HG03439 (cell line): ENCODE data around the gene RNF114.
"Not testable (repeated sequence)": the region's sequence is repeated elsewhere in the genome, so short reads cannot be mapped to it uniquely, and the experiment has no call there.

Source experiments
- ATAC-seq: cut with Tn5 transposase; IDR thresholded peaks from one replicate; pipeline ENCODE4 v1.9.1; 2021; ENCODE audit warnings: mild to moderate bottlenecking, moderate library complexity; ENCODE audit not compliant: unreplicated experiment

Gene RNF114

DNA sequence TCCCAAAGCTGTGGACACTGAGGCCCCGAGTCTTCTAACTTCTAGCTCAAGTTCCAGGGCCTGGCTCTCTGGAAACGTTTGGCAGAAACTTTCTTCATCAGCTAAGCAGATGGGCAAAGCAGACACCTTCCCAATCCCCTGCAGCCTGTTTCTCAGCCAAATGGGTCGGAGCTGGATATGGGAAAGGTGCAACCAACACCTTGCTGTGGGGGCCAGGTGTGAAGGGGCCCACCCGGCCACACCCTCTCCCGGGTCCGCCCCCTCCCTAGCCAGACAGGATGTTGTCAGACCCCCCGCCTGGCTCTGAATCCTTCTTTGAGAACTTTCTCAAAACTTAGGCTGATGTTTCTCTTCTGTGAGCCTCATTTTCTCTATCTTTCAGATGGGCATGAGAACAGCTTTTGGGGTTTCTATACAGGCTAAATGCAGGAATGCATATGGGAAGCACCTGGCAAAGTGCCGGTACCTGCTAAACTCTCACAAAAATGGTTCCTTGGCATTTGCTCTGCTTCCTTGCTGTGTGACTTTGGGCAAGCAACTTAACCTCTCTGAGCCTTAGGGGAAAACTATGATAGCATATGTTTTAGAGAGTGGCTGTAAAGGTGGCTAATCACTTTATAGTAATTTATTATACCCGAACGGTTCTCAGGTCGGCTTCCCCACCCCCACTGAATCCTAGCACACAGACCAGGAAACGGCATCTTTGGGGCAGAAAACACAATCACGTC, 48.4 kb downstream of the RNF114 start:
- no peak for ATAC-seq

DNA sequence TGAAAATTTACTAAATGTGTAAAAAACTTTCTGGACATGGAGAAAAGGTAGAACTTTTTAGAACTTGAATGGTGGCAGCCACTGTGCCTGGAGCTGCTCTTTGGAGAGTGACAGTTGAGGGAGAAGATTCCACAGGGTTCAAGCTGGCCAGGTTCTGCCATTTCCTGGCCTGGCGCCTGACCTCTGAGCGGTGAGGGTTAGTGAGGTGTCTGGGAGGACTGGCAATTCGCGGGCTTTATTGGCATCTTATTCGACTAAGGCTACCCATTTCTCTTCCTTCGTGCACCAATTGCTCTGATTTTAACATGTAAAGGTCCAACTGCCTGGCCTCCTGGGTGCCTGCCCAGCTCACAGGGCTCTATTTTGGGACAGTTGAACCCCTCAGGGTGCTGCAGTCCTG, 49.0 kb downstream of the RNF114 start:
- ATAC-seq = no peak

DNA sequence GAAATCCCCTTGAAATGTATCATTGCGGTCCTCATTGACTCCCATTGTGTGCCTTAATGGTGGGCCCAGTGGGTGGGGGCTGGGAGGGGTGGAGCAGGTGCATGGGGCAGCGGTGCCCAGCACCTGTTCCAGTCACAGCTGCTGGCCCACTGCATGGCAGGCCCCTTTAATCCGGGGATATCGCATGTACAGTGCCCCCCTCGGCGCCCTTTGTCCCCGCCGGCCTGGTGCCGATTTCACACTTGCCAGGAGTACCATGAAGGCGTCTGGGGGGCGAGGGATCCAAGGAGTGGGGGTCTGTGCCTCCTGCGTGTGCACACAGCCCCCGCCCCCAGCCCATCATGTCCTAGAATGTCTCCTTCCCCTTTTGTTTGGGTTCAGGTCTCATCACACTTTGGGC, 49.4 kb downstream of the RNF114 start:
- no peak for ATAC-seq

DNA sequence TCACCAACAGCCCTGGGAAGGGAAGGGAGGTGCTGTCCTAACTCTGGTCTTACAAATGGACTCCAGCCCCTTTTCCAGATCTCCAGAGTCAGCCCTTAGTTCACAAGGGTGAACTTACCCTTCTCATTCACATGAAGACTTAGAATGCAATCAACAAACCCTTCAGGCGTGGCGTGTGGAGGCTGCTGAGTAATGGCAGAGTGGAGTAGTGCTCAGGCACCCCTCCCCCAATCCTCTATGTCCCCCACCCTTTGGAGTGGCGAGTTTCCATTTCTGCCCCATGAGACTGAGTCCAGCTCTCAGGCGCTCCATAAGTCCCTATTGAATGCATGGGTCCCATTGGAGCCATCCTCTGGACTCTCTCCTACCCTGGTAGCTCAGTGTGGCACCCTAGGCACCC, 49.9 kb downstream of the RNF114 start:
- no peak for ATAC-seq

DNA sequence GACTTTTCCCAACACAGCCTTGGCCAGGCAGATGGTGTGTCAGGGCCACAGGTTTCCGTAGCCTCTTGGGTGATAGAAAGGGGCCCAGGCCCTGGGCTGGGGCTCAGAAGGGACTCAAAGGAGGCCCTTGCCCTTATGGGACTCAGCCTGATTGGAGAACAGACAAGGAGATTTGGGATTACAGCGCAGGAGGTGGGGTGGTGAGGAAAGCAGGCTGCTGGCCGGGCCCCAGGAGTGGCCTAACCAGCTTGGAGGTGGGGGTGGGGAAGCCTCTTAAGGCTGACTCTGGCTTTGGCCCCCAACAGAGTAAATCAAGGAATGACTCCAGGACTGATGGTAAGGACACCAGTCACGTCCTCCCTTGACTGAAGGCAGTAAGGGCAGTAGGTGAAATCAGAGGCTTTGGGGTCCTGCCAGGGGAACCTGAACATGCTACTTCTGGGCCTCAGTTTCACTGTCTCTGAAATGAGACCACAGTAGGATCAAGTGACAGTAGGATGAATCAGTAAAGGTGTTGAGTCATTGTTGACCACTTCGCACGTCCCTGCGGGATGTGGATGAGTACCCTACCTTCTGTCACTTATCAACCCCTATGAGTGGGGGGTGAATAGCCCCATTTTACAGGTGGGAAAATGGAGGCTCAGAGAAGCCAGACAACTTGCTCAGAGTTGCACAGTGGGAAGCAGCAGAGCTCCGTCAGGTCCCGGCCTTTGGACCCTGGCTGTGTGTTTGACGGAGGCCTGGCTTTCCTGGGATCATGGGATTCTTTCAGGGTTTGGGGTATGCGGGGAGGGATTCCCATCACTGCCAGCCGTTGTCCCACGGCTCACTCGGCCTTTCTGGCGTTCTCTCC, 51.0 kb downstream of the RNF114 start:
- ATAC-seq = no peak

DNA sequence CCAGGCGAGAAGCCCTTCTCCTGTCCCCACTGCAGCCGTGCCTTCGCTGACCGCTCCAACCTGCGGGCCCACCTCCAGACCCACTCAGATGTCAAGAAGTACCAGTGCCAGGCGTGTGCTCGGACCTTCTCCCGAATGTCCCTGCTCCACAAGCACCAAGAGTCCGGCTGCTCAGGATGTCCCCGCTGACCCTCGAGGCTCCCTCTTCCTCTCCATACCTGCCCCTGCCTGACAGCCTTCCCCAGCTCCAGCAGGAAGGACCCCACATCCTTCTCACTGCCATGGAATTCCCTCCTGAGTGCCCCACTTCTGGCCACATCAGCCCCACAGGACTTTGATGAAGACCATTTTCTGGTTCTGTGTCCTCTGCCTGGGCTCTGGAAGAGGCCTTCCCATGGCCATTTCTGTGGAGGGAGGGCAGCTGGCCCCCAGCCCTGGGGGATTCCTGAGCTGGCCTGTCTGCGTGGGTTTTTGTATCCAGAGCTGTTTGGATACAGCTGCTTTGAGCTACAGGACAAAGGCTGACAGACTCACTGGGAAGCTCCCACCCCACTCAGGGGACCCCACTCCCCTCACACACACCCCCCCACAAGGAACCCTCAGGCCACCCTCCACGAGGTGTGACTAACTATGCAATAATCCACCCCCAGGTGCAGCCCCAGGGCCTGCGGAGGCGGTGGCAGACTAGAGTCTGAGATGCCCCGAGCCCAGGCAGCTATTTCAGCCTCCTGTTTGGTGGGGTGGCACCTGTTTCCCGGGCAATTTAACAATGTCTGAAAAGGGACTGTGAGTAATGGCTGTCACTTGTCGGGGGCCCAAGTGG, 51.9 kb downstream of the RNF114 start:
- ATAC-seq = no peak

DNA sequence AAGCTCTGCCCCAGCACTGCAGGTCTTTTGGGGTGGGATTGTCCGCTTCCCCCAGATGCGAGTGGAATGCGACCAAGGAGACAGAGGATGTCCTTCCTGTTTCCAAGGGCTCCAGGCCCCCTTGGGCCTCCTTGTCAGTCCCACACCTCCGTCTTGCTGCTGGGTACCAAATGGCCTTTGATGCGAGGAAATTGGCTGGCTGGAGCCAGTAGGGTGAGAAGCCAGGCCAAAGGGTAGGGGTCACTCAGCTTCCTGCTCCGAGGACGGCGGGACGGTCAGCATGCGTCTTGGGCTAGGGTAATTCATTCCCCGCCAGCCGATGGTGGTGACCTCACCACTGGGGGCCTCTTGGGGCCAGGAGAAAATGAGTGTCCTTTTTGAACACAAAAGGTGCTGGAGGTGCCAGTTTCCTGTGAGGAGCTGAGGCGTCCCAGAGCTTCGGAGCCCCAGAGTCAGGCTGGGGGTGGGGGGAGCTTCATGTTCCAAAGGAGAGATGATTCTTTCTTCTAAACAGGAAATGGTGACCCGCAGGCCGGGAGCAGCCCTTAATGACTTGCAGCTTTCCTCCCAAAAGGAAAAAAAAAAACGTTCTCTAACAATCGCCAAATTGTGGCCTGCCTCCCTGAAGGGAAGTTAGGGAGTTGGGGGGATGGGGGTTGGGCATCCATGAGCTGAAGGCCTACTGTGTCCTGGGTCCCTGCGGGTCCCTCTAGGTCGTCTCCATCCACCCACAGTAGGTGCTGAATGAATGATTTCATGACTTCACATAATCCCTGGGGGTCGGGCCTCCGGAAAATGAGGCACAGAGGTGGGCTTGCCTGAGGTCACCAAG, 53.3 kb downstream of the RNF114 start:
- no peak for ATAC-seq

DNA sequence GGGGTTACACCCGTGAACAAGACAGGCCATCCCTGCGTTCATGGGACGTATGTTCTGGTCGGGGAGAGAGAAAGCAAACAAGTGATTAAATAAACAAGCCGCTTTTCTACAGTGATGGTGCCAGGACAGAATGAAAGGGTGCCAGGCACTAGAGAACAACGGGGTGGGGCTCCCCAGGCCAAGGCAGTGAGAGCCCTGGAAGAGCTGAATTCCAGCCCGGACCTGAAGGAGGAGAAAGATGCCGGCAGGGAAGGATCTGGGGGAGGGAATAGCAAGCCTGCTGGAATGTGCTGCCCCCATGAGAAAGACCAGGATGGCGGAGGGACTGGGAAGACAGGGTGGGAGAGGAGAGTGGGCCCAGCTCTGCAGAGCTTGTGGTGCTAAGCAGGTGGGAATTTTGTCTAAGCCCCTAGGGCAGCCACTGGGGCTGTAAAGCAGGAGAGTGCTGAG, 54.1 kb downstream of the RNF114 start:
- no peak for ATAC-seq

DNA sequence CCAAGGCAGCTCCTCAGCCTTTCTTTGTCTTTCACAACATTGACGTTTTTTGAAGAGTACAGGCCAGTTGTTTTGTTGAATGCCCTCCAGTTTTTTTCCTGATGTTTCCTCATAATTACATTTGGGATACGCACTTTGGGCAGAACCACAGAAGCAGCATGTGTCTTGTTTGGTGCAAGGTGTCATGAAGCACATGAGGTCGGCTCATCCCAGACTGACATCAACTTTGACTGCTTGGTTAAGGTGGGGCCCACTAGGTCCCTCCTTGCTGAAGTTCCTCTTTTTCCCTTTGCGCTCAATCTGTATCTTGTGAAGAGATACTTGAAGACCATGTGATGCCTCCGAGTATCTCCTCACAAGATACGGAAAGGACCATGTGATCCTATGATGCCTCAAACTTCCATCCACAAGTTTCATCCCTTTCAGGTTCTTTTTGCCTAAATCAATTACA, 57.1 kb downstream of the RNF114 start:
- no peak for ATAC-seq

DNA sequence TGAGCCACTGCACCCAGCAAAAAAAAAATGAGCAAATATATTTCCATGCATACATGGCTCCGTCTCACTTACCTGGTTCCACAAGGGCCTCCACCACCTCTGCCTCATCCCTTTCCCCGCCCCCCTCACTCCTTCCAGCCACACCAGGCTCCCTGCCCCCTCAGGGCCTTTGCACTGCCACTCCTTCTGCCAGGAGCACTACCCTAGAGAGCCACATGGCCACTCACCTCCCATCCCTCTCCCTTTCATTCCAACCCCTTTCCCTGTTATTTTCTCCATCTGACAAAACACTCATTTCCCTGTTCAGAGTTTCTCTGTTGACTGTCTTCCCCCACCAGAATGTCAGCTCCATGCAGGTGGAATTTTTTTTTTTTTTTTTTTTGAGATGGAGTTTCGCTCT, 59.4 kb downstream of the RNF114 start:
- no peak for ATAC-seq

DNA sequence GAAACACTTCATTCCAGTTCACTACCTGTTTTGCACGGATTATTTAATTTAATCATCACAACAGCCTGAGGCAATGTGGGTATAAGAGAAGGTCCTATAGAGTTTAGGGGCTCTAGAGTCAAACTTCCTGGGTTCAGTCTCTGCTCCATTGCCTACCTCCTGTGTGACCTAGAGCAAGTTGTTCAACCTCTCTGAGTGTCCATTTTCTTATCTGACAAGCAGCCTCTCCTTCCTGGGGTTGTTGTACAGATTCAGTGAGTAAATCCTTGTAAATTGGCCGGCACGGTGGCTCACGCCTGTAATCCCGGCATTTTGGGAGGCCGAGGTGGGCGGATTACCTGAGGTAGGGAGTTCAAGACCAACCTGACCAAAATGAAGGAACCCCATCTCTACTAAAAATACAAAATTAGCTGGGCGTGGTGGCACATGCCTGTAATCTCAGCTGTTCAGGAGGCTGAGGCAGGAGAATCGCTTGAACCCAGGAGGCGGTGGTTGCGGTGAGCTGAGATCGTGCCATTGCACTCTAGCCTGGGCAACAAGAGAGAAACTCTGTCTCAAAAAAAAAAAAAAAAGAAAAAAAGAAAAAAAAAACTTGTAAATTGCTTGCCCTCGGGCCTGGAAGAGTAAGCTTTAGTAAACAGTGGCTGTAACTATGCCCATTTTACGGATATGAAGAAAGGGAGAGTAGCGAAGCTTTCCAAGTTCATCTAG, 62.4 kb downstream of the RNF114 start:
- ATAC-seq = not testable (repeated sequence)

DNA sequence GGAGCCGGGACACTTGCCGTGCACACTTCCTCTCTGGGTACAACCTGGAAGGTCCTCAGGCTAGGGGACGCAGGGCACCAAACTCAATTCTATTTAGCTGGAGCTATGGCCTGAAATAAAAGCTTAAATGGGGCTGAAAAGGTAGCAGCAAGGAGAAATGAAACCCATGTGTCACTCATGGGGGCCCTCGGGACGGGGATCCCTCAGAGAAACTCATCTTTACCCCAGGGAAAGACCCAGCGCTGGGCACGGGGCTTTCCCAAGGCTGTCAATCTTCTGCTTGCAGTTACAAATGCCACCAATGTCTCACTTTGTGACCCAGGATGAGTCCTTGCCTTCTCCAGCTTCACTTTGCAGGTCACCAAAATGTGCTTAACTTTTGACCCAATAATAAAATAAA, 63.1 kb downstream of the RNF114 start:
- ATAC-seq = no peak

DNA sequence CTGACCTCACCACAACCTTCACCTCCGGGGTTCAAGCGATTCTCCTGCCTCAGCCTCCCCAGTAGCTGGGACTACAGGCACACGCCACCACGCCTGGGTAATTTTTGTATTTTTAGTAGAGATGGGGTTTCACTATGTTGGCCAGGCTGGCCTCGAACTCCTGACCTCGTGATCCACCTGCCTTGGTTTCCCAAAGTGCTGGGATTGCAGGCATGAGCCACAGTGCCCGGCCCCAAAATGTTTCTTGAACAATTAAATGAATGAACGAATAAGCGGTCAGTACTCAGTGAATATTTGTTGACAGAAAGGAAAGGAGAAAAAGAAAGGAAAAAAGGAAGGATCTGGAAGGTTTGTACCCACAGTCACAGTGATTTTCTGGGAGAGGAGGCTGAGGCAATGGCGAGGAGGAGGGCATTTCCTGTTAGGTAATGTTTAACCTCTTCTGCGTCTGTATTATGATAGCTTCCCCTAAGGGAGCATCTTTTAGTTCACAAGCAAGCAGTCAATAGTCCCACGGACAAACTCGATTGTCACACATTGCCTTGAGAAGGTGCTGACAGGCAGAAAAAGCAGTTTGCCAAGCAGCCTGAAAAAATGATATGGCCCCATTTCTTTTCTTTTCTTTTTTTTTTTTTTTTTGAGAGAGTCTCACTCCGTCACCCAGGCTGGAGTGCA, 64.5 kb downstream of the RNF114 start:
- not testable (repeated sequence) for ATAC-seq

DNA sequence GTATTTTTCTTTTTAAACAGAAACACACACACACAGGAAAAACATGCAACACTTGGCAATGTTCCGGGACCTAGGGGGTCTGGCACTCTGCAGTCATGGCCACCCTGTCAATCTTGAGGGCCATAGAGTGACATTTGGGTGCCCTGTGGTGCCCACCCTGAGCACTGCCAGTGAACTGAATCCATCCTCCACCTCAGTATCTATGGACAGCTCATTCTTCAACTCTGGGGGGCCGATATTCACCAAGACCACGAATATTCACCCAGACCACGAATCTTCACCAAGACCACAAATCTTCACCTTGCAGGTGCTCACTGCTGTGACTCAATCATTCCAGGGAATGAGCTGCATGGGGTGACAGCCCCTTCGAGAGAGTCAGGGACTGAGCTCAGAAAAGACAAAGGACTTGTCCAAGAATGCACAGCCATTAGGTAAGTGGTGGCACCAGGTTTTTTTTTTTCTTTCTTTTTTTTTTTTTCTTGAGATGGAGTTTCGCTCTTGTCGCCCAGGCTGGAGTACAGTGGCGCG, 65.7 kb downstream of the RNF114 start:
- ATAC-seq = no peak

DNA sequence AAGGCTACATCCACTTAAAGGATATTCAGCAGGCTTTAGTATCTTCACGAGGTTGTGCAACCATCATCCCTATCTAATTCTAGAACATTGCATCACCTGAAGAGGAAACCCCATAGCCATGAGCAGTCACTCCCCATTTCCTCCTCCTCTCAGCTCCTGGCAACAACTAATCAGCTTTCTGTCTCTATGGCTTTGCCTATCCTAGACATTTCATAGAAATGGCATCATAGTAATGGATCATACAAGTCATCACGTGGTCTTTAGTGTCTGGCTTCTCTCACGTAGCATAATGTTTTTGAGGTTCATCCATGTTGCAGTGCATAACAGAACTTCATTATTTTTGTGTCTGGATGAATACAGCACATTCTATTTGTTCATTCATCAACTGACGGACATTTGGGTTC, 67.1 kb downstream of the RNF114 start:
- no peak for ATAC-seq
